WTC11 (cell line): ENCODE measurements around the gene PLEK. TPM values are rescaled to one million over a fixed set of nuclear protein-coding genes. Genes with fewer than 3 reads are reported as not detected.

Experiments
- ATAC-seq: fragments of 200-7000 bp; cut with Tn5 transposase; 2 replicates; pipeline ENCODE4 v1.10.0; 2021; ENCODE audit warnings: mild to moderate bottlenecking, moderate library complexity
- CTCF ChIA-PET: fragments of 300-600 bp; sonication (Branson Sonifier 250); formaldehyde crosslinking; loops from one replicate; lab custom pipeline; 2021; ENCODE audit warnings: antibody characterized with exemption; lab: Charles Lee
- POLR2A ChIA-PET: fragments of 350-600 bp; sonication (Branson Sonifier 250); formaldehyde crosslinking; loops from one replicate; lab custom pipeline; 2021; ENCODE audit warnings: antibody characterized with exemption; lab: Charles Lee
- DNase-seq: peaks from one replicate; pipeline ENCODE4 v3.0.0; 2021; ENCODE audit warnings: low spot score
- H3K27ac Mint-ChIP-seq: 2 replicates; pipeline ENCODE4 v1.8.0; 2021; ENCODE audit warnings: mixed read lengths
- H3K27me3 Mint-ChIP-seq: 2 replicates; pipeline ENCODE4 v1.8.0; 2021; ENCODE audit warnings: low read depth, mild to moderate bottlenecking, moderate library complexity, mixed read lengths
- H3K36me3 Mint-ChIP-seq: 2 replicates; pipeline ENCODE4 v1.8.0; 2021; ENCODE audit warnings: mixed read lengths
- H3K4me1 Mint-ChIP-seq: 2 replicates; pipeline ENCODE4 v1.8.0; 2022; ENCODE audit warnings: mixed read lengths
- H3K4me3 Mint-ChIP-seq: 2 replicates; pipeline ENCODE4 v1.8.0; 2021; ENCODE audit warnings: mild to moderate bottlenecking, moderate library complexity, mixed read lengths
- H3K9me3 Mint-ChIP-seq: 2 replicates; pipeline ENCODE4 v1.8.0; 2021; ENCODE audit warnings: mixed read lengths
- CREM ChIP-seq: sonication (generic); formaldehyde crosslinking; IDR thresholded peaks from 2 replicates; pipeline ENCODE4 v1.8.1; 2022; ENCODE audit warnings: mild to moderate bottlenecking, missing genetic modification reagents, moderate library complexity
- FOXJ3 ChIP-seq: sonication (generic); formaldehyde crosslinking; IDR thresholded peaks from 2 replicates; pipeline ENCODE4 v1.9.0; 2021; ENCODE audit warnings: missing genetic modification reagents, mild to moderate bottlenecking, borderline replicate concordance
- GABPB1 ChIP-seq: sonication (generic); formaldehyde crosslinking; IDR thresholded peaks from 2 replicates; pipeline ENCODE4 v1.8.1; 2023; ENCODE audit warnings: mild to moderate bottlenecking, missing genetic modification reagents
- GTF2I ChIP-seq: fragments of 250-450 bp; sonication (Bioruptor Pico); conservative IDR thresholded peaks from 2 replicates; pipeline ENCODE4 v1.4.0; 2021; ENCODE audit warnings: mild to moderate bottlenecking
- KAT7 ChIP-seq: sonication (generic); formaldehyde crosslinking; IDR thresholded peaks from 2 replicates; pipeline ENCODE4 v1.8.1; 2023; ENCODE audit warnings: missing genetic modification reagents, mild to moderate bottlenecking, borderline replicate concordance
- NFATC4 ChIP-seq: fragments of 250-450 bp; sonication (Bioruptor Pico); IDR thresholded peaks from 2 replicates; pipeline ENCODE4 v1.9.0; 2021; ENCODE audit warnings: mild to moderate bottlenecking
- NFE2L1 ChIP-seq: sonication (generic); formaldehyde crosslinking; IDR thresholded peaks from 2 replicates; pipeline ENCODE4 v1.8.1; 2023; ENCODE audit warnings: missing genetic modification reagents
- NR2C2 ChIP-seq: sonication (generic); formaldehyde crosslinking; IDR thresholded peaks from 2 replicates; pipeline ENCODE4 v1.8.0; 2022; ENCODE audit warnings: mild to moderate bottlenecking, missing genetic modification reagents
- SOX15 ChIP-seq: fragments of 250-450 bp; sonication (Bioruptor Pico); IDR thresholded peaks from 2 replicates; pipeline ENCODE4 v1.9.0; 2021; ENCODE audit warnings: mild to moderate bottlenecking
- TCF7 ChIP-seq: sonication (generic); formaldehyde crosslinking; IDR thresholded peaks from 2 replicates; pipeline ENCODE4 v1.8.0; 2022; ENCODE audit warnings: mild to moderate bottlenecking, low read depth, missing genetic modification reagents, moderate library complexity
- TP53 ChIP-seq: sonication (generic); formaldehyde crosslinking; IDR thresholded peaks from 2 replicates; pipeline ENCODE4 v1.8.1; 2023; ENCODE audit warnings: mild to moderate bottlenecking, missing genetic modification reagents
- ZNF416 ChIP-seq: fragments of 250-450 bp; sonication (Bioruptor Pico); IDR thresholded peaks from 2 replicates; pipeline ENCODE4 v1.9.0; 2021; ENCODE audit warnings: mild to moderate bottlenecking, inconsistent platforms
- ZNF671 ChIP-seq: fragments of 250-450 bp; sonication (Bioruptor Pico); IDR thresholded peaks from 2 replicates; pipeline ENCODE4 v1.8.0; 2021; ENCODE audit warnings: mild to moderate bottlenecking
- total RNA-seq: library from RNA; stranded (reverse); gene quantifications from 3 replicates; pipeline ENCODE4 v1.2.3, GENCODE V29; 2021
- TF ChIP-seq, protein P1 (sequence below): fragments of 250-450 bp; sonication (Bioruptor Pico); IDR thresholded peaks from 2 replicates; pipeline ENCODE4 v1.9.0; 2021; ENCODE audit warnings: mild to moderate bottlenecking
- TF ChIP-seq, protein P2 (sequence below): fragments of 250-450 bp; sonication (Bioruptor Pico); conservative IDR thresholded peaks from 2 replicates; pipeline ENCODE4 v1.9.0; 2021; ENCODE audit warnings: mild to moderate bottlenecking
- TF ChIP-seq, protein P3 (sequence below): sonication (generic); formaldehyde crosslinking; IDR thresholded peaks from 2 replicates; pipeline ENCODE4 v1.8.1; 2023; ENCODE audit warnings: mild to moderate bottlenecking, missing genetic modification reagents, borderline replicate concordance
- TF ChIP-seq, protein P4 (sequence below): sonication (generic); formaldehyde crosslinking; IDR thresholded peaks from 2 replicates; pipeline ENCODE4 v1.8.0; 2022; ENCODE audit warnings: mild to moderate bottlenecking, missing genetic modification reagents

Gene PLEK
- total RNA-seq, 1 experiment from 2014 or later: 0.26 TPM

DNA sequence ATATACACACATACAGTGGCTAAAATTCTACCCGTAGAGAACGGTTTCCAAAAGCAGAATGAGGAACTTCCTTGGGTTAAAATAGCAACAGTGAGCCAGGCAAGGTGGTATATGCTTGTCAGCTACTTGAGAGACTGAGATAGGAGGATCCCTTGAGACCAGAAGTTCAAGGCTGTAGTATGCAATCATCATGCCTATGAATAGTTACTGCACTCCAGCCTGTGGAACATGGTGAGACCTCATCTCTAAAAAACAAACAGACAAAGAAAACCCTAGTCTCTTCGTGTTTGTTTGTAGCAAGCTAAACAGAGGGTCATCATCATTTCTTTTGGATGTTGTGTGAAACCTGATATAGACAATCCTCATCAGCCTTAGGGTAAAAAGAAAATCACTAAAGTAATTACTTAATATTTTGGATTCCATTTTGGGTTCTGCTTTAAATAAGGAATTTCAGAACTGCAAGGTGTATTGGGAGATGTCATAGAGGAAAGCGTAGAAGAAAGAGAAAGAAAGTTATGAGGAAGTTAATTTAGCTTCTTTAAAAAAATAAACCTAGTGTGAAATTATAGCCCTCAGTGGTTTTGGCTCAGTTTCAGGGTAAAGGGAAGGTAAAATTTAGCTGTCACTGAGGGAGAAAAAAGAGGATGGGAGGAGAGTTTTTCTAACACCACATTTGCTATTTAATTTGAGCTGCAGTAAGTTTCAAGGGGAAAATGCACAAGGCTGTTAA, 46.5 kb downstream of the PLEK start:
- Mint-ChIP-seq H3K27ac (no peak overlapping the region), H3K36me3 (no peaks in the 10 kb centered on the region), H3K4me1 (0 out of 2 replicates have a peak, but pooled peaks cover 1% of the 10 kb centered on the region), H3K9me3 (peaks cover 8% of the 10 kb centered on the region), H3K27me3 (peaks cover 7% of the 10 kb centered on the region; the same call in 1 of the 2 replicates), H3K4me3 (no peak overlapping the region)
- CTCF ChIA-PET: no interaction called here
- DNase-seq (no peak), ATAC-seq (no peak)
- no peak for TF ChIP-seq GABPB1 (CRISPR knock-in tag)
- TF ChIP-seq ZNF416 (CRISPR knock-in tag): no peak
- no peak for TF ChIP-seq CREM (CRISPR knock-in tag)
- TF ChIP-seq, protein P1, sequence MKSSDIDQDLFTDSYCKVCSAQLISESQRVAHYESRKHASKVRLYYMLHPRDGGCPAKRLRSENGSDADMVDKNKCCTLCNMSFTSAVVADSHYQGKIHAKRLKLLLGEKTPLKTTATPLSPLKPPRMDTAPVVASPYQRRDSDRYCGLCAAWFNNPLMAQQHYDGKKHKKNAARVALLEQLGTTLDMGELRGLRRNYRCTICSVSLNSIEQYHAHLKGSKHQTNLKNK (CRISPR knock-in tag): no peak
- TF ChIP-seq, protein P2, sequence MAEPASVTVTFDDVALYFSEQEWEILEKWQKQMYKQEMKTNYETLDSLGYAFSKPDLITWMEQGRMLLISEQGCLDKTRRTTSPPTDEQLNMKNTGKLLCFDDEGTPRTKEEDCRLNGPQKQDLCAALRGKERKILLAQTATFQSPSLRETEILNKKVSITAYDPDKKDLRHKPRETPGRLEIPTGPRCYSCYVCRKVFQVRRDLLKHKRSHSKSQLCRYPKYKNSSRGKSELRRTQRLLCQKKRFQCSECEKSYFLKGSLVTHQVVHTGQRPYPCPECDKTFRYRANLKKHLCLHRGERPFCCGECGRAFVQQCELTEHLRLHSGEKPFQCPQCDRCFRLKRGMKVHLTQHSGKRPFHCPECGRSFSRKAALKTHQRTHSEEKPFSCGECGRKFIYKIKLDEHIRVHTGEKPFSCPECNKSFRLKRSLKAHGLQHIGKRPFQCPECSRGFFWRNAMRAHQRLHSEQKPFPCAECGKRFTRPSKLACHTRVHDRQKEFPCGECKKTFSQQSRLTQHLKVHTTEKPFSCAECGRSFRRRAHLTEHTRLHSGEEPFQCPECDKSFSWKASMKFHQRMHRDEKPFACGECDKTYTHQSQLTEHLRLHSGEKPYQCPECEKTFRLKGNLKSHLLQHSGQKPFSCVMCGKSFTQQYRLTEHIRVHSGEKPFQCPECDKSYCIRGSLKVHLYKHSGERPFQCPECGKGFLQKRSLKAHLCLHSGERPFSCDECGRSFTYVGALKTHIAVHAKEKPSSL (CRISPR knock-in tag): no peak
- no peak for TF ChIP-seq NFATC4
- no peak for TF ChIP-seq TCF7 (CRISPR knock-in tag)
- no peak for TF ChIP-seq GTF2I (CRISPR knock-in tag)
- TF ChIP-seq NR2C2 (CRISPR knock-in tag): no peak
- POLR2A ChIA-PET: no interaction called here

DNA sequence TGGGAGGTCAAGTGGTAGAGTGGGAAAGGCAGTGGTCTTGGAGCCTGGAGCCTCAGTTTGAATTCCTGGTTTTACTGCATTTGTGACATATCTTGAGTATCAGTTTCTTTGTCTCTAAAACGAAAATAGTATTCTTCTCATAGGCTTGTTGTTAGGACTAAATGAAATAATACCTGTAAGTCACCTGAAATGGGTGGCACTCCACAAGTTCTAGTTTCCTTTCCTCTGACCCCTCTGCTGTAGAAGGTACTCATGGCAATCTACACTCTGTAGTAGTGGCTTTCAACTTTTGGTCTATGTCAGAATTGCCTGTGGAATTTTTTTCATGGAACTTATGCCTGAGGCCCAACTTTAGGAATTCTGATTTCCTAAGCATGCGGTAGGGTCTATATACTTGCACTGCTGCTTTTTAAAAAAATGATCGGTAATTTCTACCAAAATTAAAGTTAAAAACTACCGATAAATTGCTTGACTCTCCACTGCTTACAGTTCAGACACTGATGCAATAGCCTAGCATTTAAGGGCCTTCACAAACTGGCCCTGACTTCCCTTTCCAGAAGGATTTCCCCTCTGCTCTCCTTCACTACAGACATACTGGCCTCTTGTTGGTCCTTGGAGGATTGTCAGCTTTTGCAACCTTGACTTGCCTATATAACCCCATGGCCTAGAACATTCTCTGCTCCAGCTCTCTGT, 47.2 kb downstream of the PLEK start:
- peaks cover 4% of the 10 kb centered on the region; the same call in 1 of the 2 replicates for H3K27me3 Mint-ChIP-seq
- TF ChIP-seq NFE2L1 (no peak), ZNF671 (no peak), FOXJ3 (CRISPR knock-in tag) (no peak), TP53 (no peak), SOX15 (no peak), KAT7 (no peak)
- TF ChIP-seq, protein P2 (CRISPR knock-in tag): no peak
- TF ChIP-seq, protein P3, sequence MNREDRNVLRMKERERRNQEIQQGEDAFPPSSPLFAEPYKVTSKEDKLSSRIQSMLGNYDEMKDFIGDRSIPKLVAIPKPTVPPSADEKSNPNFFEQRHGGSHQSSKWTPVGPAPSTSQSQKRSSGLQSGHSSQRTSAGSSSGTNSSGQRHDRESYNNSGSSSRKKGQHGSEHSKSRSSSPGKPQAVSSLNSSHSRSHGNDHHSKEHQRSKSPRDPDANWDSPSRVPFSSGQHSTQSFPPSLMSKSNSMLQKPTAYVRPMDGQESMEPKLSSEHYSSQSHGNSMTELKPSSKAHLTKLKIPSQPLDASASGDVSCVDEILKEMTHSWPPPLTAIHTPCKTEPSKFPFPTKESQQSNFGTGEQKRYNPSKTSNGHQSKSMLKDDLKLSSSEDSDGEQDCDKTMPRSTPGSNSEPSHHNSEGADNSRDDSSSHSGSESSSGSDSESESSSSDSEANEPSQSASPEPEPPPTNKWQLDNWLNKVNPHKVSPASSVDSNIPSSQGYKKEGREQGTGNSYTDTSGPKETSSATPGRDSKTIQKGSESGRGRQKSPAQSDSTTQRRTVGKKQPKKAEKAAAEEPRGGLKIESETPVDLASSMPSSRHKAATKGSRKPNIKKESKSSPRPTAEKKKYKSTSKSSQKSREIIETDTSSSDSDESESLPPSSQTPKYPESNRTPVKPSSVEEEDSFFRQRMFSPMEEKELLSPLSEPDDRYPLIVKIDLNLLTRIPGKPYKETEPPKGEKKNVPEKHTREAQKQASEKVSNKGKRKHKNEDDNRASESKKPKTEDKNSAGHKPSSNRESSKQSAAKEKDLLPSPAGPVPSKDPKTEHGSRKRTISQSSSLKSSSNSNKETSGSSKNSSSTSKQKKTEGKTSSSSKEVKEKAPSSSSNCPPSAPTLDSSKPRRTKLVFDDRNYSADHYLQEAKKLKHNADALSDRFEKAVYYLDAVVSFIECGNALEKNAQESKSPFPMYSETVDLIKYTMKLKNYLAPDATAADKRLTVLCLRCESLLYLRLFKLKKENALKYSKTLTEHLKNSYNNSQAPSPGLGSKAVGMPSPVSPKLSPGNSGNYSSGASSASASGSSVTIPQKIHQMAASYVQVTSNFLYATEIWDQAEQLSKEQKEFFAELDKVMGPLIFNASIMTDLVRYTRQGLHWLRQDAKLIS (CRISPR knock-in tag): no peak
- TF ChIP-seq, protein P4, sequence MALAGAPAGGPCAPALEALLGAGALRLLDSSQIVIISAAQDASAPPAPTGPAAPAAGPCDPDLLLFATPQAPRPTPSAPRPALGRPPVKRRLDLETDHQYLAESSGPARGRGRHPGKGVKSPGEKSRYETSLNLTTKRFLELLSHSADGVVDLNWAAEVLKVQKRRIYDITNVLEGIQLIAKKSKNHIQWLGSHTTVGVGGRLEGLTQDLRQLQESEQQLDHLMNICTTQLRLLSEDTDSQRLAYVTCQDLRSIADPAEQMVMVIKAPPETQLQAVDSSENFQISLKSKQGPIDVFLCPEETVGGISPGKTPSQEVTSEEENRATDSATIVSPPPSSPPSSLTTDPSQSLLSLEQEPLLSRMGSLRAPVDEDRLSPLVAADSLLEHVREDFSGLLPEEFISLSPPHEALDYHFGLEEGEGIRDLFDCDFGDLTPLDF: no peak
- no peaks in the 10 kb centered on the region for H3K36me3 Mint-ChIP-seq
- no peak overlapping the region for H3K4me3 Mint-ChIP-seq
- CTCF ChIA-PET: no interaction called here
- 0 out of 2 replicates have a peak, but pooled peaks cover 3% of the 10 kb centered on the region for H3K4me1 Mint-ChIP-seq
- POLR2A ChIA-PET: no interaction called here
- ATAC-seq: no peak
- peaks cover 8% of the 10 kb centered on the region for H3K9me3 Mint-ChIP-seq
- no peak for DNase-seq
- H3K27ac Mint-ChIP-seq: no peak overlapping the region
